ENCODE data around the gene TMEM63A. TPM values are rescaled to one million over a fixed set of nuclear protein-coding genes. Genes with fewer than 3 reads are reported as not detected.
A peak's percentile ranks its signal among the peaks of the same experiment; 100 is the strongest.

Gene TMEM63A
- total RNA-seq, 1 experiment from 2014 or later = 115 TPM

DNA sequence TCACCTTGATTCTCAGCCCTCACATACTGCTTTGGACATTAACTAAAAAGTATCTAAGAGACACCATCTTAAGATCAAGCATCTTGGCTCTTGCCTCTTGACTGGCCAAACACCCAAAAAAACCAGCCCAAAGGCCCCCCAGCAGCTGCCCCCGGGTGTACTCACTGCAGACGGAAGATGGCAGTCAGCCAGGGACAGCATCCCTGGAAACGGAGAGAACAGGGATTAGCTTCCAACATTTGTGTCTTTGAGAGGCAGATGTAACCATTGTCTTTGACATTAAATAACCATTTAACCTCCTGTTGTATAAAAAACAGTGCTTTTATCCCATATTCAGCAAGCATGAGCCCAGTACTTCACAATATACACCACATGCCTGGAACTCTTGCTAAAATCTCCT, 11.3 kb downstream of the TMEM63A start:
- peaks cover 33% of the 10 kb centered on the region for H3K36me3 ChIP-seq (ENCODE audit: low read depth)
- no TSS peak for BruUV-seq (replicated peaks)
- DNase-seq = no peak
- peaks cover 53% of the 10 kb centered on the region for H3K4me1 ChIP-seq (replicated peaks; ENCODE audit: insufficient read depth)
- TF ChIP-seq, protein P1, sequence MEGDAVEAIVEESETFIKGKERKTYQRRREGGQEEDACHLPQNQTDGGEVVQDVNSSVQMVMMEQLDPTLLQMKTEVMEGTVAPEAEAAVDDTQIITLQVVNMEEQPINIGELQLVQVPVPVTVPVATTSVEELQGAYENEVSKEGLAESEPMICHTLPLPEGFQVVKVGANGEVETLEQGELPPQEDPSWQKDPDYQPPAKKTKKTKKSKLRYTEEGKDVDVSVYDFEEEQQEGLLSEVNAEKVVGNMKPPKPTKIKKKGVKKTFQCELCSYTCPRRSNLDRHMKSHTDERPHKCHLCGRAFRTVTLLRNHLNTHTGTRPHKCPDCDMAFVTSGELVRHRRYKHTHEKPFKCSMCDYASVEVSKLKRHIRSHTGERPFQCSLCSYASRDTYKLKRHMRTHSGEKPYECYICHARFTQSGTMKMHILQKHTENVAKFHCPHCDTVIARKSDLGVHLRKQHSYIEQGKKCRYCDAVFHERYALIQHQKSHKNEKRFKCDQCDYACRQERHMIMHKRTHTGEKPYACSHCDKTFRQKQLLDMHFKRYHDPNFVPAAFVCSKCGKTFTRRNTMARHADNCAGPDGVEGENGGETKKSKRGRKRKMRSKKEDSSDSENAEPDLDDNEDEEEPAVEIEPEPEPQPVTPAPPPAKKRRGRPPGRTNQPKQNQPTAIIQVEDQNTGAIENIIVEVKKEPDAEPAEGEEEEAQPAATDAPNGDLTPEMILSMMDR (conservative IDR thresholded peaks at IDR 0.05) = no peak
- TF ChIP-seq EZH2 (IDR thresholded peaks at IDR 0.05; ENCODE audit: low read depth) = no peak
- no peak overlapping the region for H2AFZ ChIP-seq
- 0 out of 2 replicates have a peak overlapping the region, but pooled peaks have one; percentile 31 for H3K4me2 ChIP-seq
- ChIA-PET POLR2A (ENCODE audit: unreplicated experiment) (no interaction called here), CTCF (no interaction called here)
- peak overlapping the region; percentile 36 for H3K27ac ChIP-seq
- no peaks in the 10 kb centered on the region for H4K20me1 ChIP-seq (ENCODE audit: insufficient read depth)
- peaks cover 18% of the 10 kb centered on the region for H3K79me2 ChIP-seq (ENCODE audit: low read depth)
- intact Hi-C loops (cut with micrococcal nuclease; ENCODE audit: unreplicated experiment) = no loop called here
- no peaks in the 10 kb centered on the region for H3K9me2 ChIP-seq (ENCODE audit: insufficient read depth)
- H3F3A ChIP-seq (ENCODE audit: insufficient read depth, low read depth) = peaks cover 46% of the 10 kb centered on the region
- H3K27me3 ChIP-seq (ENCODE audit: insufficient read depth, low read depth) = no peaks in the 10 kb centered on the region
- H3K4me3 ChIP-seq = no peak overlapping the region
- H3K9me3 ChIP-seq (ENCODE audit: insufficient read depth, low read depth) = no peaks in the 10 kb centered on the region

DNA sequence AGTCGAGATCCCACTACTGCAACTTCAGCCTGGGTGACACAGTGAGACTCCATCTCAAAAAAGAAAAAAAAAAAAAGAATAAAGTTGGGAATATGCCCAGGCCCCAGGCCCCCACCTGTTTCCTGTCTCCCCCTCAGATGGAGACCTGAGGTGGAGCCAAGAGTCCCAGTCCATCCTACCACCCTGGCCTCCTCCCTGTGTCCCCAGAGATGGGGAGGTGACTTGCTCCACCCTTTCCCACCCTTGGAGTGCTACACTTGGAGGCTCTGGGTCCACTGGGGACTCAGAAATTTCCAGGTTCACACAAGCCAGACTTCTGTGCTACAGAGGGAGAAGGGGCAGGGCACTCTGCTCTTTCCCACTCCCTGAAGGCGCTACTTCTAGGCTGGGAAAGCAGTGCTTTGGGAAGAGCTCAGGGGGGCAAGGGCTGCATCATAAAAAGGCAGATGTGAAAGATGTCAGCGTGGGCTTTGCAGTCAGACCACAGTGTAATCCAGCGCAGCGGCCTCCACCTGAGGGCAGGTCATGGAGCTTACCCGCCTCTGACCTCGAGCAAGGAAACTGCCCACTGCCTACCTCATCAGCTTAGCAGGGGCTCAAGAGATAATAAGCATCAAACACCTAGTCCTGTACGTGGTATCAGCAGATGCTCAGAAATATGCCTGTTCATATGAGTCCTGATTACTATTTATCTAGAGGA, 13.4 kb downstream of the TMEM63A start:
- DNase-seq = no peak
- Histone ChIP-seq H3F3A (ENCODE audit: insufficient read depth, low read depth) (peaks cover 31% of the 10 kb centered on the region), H3K9me3 (ENCODE audit: insufficient read depth, low read depth) (no peaks in the 10 kb centered on the region), H3K4me2 (no peak overlapping the region), H3K79me2 (ENCODE audit: low read depth) (peaks cover 10% of the 10 kb centered on the region), H3K4me3 (no peak overlapping the region), H3K4me1 (replicated peaks; ENCODE audit: insufficient read depth) (peaks cover 34% of the 10 kb centered on the region), H4K20me1 (ENCODE audit: insufficient read depth) (no peaks in the 10 kb centered on the region), H3K36me3 (ENCODE audit: low read depth) (peaks cover 33% of the 10 kb centered on the region), H3K27ac (no peak overlapping the region), H3K9me2 (ENCODE audit: insufficient read depth) (no peaks in the 10 kb centered on the region), H2AFZ (no peak overlapping the region), H3K27me3 (ENCODE audit: insufficient read depth, low read depth) (no peaks in the 10 kb centered on the region)
- intact Hi-C loops (cut with micrococcal nuclease; ENCODE audit: unreplicated experiment) = no loop called here
- BruUV-seq (replicated peaks) = no TSS peak
- CTCF ChIA-PET = no interaction called here
- POLR2A ChIA-PET (ENCODE audit: unreplicated experiment) = no interaction called here
- TF ChIP-seq EZH2 (IDR thresholded peaks at IDR 0.05; ENCODE audit: low read depth) = no peak
- TF ChIP-seq, protein P1 (conservative IDR thresholded peaks at IDR 0.05) = no peak

DNA sequence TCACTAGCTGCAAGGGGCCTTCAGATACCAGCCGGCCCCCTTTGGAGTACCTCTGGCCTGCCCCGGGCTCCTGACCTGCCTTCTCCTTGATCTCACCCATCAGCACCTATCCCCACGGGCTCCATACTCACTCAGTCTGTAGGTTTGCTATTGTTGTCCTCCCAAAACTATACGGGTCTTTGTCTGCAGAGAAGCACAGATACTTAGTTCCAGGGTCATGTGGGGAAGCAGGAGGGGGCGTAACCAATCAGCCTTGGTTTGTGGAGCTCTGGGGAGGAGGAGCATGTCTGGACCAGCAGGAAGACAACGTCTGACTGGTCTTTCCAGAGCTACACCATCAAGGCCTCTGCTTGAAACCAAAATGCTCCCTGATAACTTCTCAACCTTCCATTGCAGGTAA, 15.2 kb downstream of the TMEM63A start:
- CTCF ChIA-PET = interaction anchor here (0.6 kb wide), 1 partner anchor 15 kb away, joined by 3 read pairs; the partner anchor contains the start of gene TMEM63A
- no peak overlapping the region for H2AFZ ChIP-seq

More for the DNA sequence above, 15.2 kb downstream of the TMEM63A start:
- Histone ChIP-seq H3K9me2 (ENCODE audit: insufficient read depth) (no peaks in the 10 kb centered on the region), H3K9me3 (ENCODE audit: insufficient read depth, low read depth) (no peaks in the 10 kb centered on the region), H3F3A (ENCODE audit: insufficient read depth, low read depth) (peaks cover 22% of the 10 kb centered on the region), H3K36me3 (ENCODE audit: low read depth) (peaks cover 36% of the 10 kb centered on the region), H3K27ac (no peak overlapping the region), H3K4me1 (replicated peaks; ENCODE audit: insufficient read depth) (peaks cover 18% of the 10 kb centered on the region), H4K20me1 (ENCODE audit: insufficient read depth) (no peaks in the 10 kb centered on the region), H3K4me3 (no peak overlapping the region), H3K79me2 (ENCODE audit: low read depth) (no peaks in the 10 kb centered on the region), H3K27me3 (ENCODE audit: insufficient read depth, low read depth) (no peaks in the 10 kb centered on the region), H3K4me2 (no peak overlapping the region)
- intact Hi-C loops (cut with micrococcal nuclease; ENCODE audit: unreplicated experiment) = no loop called here
- POLR2A ChIA-PET (ENCODE audit: unreplicated experiment) = no interaction called here
- no TSS peak for BruUV-seq (replicated peaks)
- TF ChIP-seq, protein P1 (conservative IDR thresholded peaks at IDR 0.05) = no peak
- no peak for TF ChIP-seq EZH2 (IDR thresholded peaks at IDR 0.05; ENCODE audit: low read depth)
- DNase-seq = no peak

Measured in PC-9 (cell line).